ENCODE data around the gene ERF.

The ERF gene

DNA sequence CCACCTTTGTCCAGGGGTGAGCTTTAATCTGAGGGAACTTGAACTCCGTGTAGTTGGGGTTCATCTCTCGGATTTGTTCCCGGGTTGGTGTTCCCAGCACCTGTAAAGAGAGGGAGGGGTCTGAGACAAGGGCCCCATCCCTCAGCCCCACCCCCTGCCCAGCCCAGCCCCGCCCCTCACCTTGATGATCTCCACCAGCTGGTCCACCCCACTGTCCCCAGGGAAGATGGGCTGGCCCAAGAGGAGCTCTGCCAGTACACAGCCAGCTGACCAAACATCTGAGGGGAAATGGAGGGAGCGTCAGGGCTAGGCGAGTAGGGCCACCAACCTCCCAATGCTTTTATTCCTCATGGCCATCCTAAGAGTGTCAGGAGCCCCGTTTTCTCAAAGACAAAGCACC is 21.8 kb downstream of the ERF start:
- no peaks in the 10 kb centered on the region for H3K9me2 ChIP-seq (ENCODE audit: low read depth, low read length)
- H3K4me3 ChIP-seq (ENCODE audit: low read depth, low read length, poor library complexity, severe bottlenecking): no peak overlapping the region
- H3K4me1 ChIP-seq (ENCODE audit: insufficient read depth, low read length, severe bottlenecking): peaks cover 11% of the 10 kb centered on the region
- TF ChIP-seq, protein P1, sequence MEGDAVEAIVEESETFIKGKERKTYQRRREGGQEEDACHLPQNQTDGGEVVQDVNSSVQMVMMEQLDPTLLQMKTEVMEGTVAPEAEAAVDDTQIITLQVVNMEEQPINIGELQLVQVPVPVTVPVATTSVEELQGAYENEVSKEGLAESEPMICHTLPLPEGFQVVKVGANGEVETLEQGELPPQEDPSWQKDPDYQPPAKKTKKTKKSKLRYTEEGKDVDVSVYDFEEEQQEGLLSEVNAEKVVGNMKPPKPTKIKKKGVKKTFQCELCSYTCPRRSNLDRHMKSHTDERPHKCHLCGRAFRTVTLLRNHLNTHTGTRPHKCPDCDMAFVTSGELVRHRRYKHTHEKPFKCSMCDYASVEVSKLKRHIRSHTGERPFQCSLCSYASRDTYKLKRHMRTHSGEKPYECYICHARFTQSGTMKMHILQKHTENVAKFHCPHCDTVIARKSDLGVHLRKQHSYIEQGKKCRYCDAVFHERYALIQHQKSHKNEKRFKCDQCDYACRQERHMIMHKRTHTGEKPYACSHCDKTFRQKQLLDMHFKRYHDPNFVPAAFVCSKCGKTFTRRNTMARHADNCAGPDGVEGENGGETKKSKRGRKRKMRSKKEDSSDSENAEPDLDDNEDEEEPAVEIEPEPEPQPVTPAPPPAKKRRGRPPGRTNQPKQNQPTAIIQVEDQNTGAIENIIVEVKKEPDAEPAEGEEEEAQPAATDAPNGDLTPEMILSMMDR (IDR thresholded peaks at IDR 0.05; ENCODE audit: low read length): no peak
- TF ChIP-seq EZH2 (IDR thresholded peaks at IDR 0.05; ENCODE audit: borderline replicate concordance, low read length): no peak
- no peak overlapping the region for H3K9ac ChIP-seq (ENCODE audit: low read length)
- H3F3A ChIP-seq (ENCODE audit: insufficient read depth, low read length): no peaks in the 10 kb centered on the region
- no peak overlapping the region for H3K27ac ChIP-seq (ENCODE audit: low read depth, low read length, poor library complexity, severe bottlenecking)
- H3K79me2 ChIP-seq (ENCODE audit: insufficient read depth, low read length): no peaks in the 10 kb centered on the region
- no peaks in the 10 kb centered on the region for H3K9me3 ChIP-seq (ENCODE audit: low read length)
- H4K20me1 ChIP-seq (ENCODE audit: insufficient read depth, low read length): no peaks in the 10 kb centered on the region
- no peaks in the 10 kb centered on the region for H3K27me3 ChIP-seq (ENCODE audit: insufficient read depth, low read length)
- peaks cover 88% of the 10 kb centered on the region for H3K36me3 ChIP-seq (ENCODE audit: insufficient read depth, low read length)
- H3K4me2 ChIP-seq (ENCODE audit: low read length): no peak overlapping the region
- no peak overlapping the region for H2AFZ ChIP-seq (ENCODE audit: low read length)

DNA sequence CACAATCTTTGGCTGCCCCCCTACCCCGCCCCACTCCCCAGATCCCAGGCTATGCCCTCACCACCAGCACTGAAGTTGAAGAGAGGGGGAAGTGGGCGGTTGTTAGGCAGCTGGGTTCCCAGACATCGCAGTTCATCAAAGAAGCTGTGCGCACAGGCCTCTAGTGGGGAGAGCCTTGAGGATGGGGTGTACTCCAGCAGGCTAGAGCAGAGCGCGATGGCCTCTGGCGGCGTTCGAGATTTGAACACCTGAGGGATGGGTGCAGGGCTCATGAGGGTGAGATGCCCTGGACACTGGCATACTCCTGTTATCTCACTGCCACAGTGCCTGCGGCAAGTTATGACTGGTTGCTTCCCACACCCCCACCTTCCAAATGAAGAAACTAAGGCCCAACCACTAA is 22.5 kb downstream of the ERF start:
- H3K27ac ChIP-seq (ENCODE audit: low read depth, low read length, poor library complexity, severe bottlenecking): no peak overlapping the region
- H3K4me3 ChIP-seq (ENCODE audit: low read depth, low read length, poor library complexity, severe bottlenecking): no peak overlapping the region
- H3K9ac ChIP-seq (ENCODE audit: low read length): no peak overlapping the region
- H3K4me2 ChIP-seq (ENCODE audit: low read length): no peak overlapping the region
- TF ChIP-seq, protein P1 (IDR thresholded peaks at IDR 0.05; ENCODE audit: low read length): no peak
- no peak for TF ChIP-seq EZH2 (IDR thresholded peaks at IDR 0.05; ENCODE audit: borderline replicate concordance, low read length)
- no peaks in the 10 kb centered on the region for H3K27me3 ChIP-seq (ENCODE audit: insufficient read depth, low read length)
- H3K36me3 ChIP-seq (ENCODE audit: insufficient read depth, low read length): peaks cover 90% of the 10 kb centered on the region
- no peaks in the 10 kb centered on the region for H4K20me1 ChIP-seq (ENCODE audit: insufficient read depth, low read length)
- H3K9me3 ChIP-seq (ENCODE audit: low read length): no peaks in the 10 kb centered on the region
- H3K4me1 ChIP-seq (ENCODE audit: insufficient read depth, low read length, severe bottlenecking): peaks cover 11% of the 10 kb centered on the region
- H3F3A ChIP-seq (ENCODE audit: insufficient read depth, low read length): no peaks in the 10 kb centered on the region
- no peaks in the 10 kb centered on the region for H3K9me2 ChIP-seq (ENCODE audit: low read depth, low read length)
- H2AFZ ChIP-seq (ENCODE audit: low read length): no peak overlapping the region
- H3K79me2 ChIP-seq (ENCODE audit: insufficient read depth, low read length): no peaks in the 10 kb centered on the region

GRCh38 chr19:42230571-42230970 is 24.4 kb downstream of the ERF start:
- no peaks in the 10 kb centered on the region for H3F3A ChIP-seq (ENCODE audit: insufficient read depth, low read length)
- H3K27me3 ChIP-seq (ENCODE audit: insufficient read depth, low read length): no peaks in the 10 kb centered on the region
- no peaks in the 10 kb centered on the region for H3K9me2 ChIP-seq (ENCODE audit: low read depth, low read length)
- no peak overlapping the region for H3K4me2 ChIP-seq (ENCODE audit: low read length)
- no peak overlapping the region for H3K27ac ChIP-seq (ENCODE audit: low read depth, low read length, poor library complexity, severe bottlenecking)
- H3K9me3 ChIP-seq (ENCODE audit: low read length): no peaks in the 10 kb centered on the region
- peaks cover 93% of the 10 kb centered on the region for H3K36me3 ChIP-seq (ENCODE audit: insufficient read depth, low read length)
- H3K9ac ChIP-seq (ENCODE audit: low read length): no peak overlapping the region
- peaks cover 11% of the 10 kb centered on the region for H3K4me1 ChIP-seq (ENCODE audit: insufficient read depth, low read length, severe bottlenecking)
- TF ChIP-seq, protein P1 (IDR thresholded peaks at IDR 0.05; ENCODE audit: low read length): no peak
- no peak for TF ChIP-seq EZH2 (IDR thresholded peaks at IDR 0.05; ENCODE audit: borderline replicate concordance, low read length)
- H3K4me3 ChIP-seq (ENCODE audit: low read depth, low read length, poor library complexity, severe bottlenecking): no peak overlapping the region
- no peaks in the 10 kb centered on the region for H4K20me1 ChIP-seq (ENCODE audit: insufficient read depth, low read length)
- H3K79me2 ChIP-seq (ENCODE audit: insufficient read depth, low read length): no peaks in the 10 kb centered on the region
- no peak overlapping the region for H2AFZ ChIP-seq (ENCODE audit: low read length)
